ENCODE data around the gene HLA-DMA.

HLA-DMA gene

DNA sequence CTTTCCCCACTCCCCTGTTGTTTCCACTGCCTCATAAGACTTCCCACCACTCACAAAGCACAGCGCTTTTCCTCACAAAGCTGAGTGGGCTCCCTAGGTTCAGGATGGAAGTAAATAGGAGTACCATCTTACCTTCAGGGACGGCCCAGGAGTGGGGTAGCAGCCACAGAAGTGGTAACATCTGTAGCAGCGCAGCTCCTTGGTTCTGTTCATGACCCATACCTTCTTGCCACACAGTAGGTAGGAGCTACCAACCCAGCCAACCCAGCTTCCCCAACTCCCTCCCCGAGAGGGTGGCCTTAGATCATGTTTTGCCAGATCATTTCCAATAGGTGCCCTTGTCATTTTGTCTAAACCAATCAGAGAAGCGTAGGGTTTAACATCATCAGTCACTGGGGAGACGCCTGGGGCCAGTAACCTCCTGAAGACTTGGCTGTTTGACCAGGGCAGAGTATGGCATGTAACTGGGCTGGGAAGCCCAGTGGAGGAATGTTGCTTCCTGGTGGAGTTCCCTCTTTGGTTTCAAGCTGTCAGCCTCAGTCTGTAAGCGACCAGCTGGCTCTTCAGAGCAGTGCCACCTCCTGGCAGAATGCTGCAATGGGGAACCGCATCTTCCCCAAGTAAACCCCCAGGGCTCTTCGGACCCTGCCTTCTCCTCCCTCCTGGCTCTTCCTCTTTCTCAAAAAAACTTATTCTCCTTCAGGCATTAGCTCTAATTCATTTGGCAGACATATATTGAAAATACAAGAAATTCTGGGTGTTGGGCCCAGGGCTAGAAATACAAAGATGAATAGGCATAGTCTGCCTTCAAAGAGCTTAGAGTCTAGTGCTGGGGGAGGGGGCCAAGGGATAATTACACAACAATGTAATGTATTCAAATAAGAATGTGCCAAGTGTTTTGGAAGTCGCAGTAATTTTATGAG lies at the start of gene HLA-DMA:
TSS of gene HLA-DMA (minus strand) at position 281 of the 923 bp plus-strand sequence. CDS start at position 220, 61 bp downstream.
- Histone ChIP-seq H3K27ac (ENCODE audit: low read depth, low read length) (peak within 1 kb of the TSS; percentile 75), H3K79me2 (ENCODE audit: insufficient read depth, low read length) (peaks cover 44% of the 10 kb centered on the region)

DNA sequence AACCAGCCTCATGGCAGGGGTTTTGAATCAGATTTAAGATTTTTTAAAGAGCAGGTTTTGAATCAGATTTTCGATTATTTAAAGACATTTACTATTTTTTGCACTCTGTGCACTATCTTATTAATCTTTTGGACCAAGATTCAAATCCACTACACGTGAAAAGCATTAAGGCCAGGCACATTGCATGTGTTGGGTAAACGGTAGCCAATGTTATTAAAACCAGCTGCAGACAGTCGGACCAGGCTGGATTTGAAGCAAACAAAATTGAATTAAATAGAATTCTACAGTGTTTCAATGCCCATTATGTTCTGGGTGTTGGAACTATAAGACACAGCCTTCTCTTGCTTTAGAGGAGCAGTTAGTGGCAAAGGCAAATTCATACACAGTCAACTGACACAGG lies 48.8 kb upstream of the HLA-DMA start:
- no peaks in the 10 kb centered on the region for H3K79me2 ChIP-seq (ENCODE audit: insufficient read depth, low read length)
- no peaks in the 10 kb centered on the region for H4K20me1 ChIP-seq (ENCODE audit: low read depth, low read length)
- H2AFZ ChIP-seq (ENCODE audit: low read depth, low read length, severe bottlenecking): no peak overlapping the region
- no peak overlapping the region for H3K4me3 ChIP-seq (ENCODE audit: insufficient read depth, low read length, poor library complexity, severe bottlenecking)
- 0 out of 2 replicates have a peak, but pooled peaks cover 3% of the 10 kb centered on the region for H3F3A ChIP-seq (ENCODE audit: insufficient read depth)
- no peak overlapping the region for H3K4me2 ChIP-seq (ENCODE audit: low read depth, low read length, poor library complexity, severe bottlenecking)
- H3K9me2 ChIP-seq (replicated peaks; ENCODE audit: insufficient read depth, low read length): no peaks in the 10 kb centered on the region
- no peaks in the 10 kb centered on the region for H3K36me3 ChIP-seq (ENCODE audit: low read length)
- TF ChIP-seq, protein P1, sequence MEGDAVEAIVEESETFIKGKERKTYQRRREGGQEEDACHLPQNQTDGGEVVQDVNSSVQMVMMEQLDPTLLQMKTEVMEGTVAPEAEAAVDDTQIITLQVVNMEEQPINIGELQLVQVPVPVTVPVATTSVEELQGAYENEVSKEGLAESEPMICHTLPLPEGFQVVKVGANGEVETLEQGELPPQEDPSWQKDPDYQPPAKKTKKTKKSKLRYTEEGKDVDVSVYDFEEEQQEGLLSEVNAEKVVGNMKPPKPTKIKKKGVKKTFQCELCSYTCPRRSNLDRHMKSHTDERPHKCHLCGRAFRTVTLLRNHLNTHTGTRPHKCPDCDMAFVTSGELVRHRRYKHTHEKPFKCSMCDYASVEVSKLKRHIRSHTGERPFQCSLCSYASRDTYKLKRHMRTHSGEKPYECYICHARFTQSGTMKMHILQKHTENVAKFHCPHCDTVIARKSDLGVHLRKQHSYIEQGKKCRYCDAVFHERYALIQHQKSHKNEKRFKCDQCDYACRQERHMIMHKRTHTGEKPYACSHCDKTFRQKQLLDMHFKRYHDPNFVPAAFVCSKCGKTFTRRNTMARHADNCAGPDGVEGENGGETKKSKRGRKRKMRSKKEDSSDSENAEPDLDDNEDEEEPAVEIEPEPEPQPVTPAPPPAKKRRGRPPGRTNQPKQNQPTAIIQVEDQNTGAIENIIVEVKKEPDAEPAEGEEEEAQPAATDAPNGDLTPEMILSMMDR (IDR thresholded peaks at IDR 0.05; ENCODE audit: insufficient read depth, low read length, poor library complexity, severe bottlenecking): no peak
- no peak for TF ChIP-seq EZH2phosphoT487 (conservative IDR thresholded peaks at IDR 0.05; ENCODE audit: low read length)
- H3K27me3 ChIP-seq (ENCODE audit: low read length): no peaks in the 10 kb centered on the region
- H3K27ac ChIP-seq (ENCODE audit: low read depth, low read length): no peak overlapping the region
- no peaks in the 10 kb centered on the region for H3K9me3 ChIP-seq (ENCODE audit: insufficient read depth, low read length)
- H3K9ac ChIP-seq (ENCODE audit: low read length): no peak overlapping the region

More for the DNA sequence above, at the start of gene HLA-DMA:
- H3K27me3 ChIP-seq (ENCODE audit: low read length): no peaks in the 10 kb centered on the region
- H3K9ac ChIP-seq (ENCODE audit: low read length): peak within 1 kb of the TSS; percentile 65
- H3K36me3 ChIP-seq (ENCODE audit: low read length): no peaks in the 10 kb centered on the region
- peak within 1 kb of the TSS; percentile 21 for H2AFZ ChIP-seq (ENCODE audit: low read depth, low read length, severe bottlenecking)
- H3K9me3 ChIP-seq (ENCODE audit: insufficient read depth, low read length): no peaks in the 10 kb centered on the region
- H3K4me2 ChIP-seq (ENCODE audit: low read depth, low read length, poor library complexity, severe bottlenecking): peak within 1 kb of the TSS; percentile 72
- H3K9me2 ChIP-seq (replicated peaks; ENCODE audit: insufficient read depth, low read length): no peaks in the 10 kb centered on the region
- H3K4me3 ChIP-seq (ENCODE audit: insufficient read depth, low read length, poor library complexity, severe bottlenecking): peak within 1 kb of the TSS; percentile 70
- TF ChIP-seq, protein P1 (IDR thresholded peaks at IDR 0.05; ENCODE audit: insufficient read depth, low read length, poor library complexity, severe bottlenecking): peak; percentile 93
- no peak for TF ChIP-seq EZH2phosphoT487 (conservative IDR thresholded peaks at IDR 0.05; ENCODE audit: low read length)
- H4K20me1 ChIP-seq (ENCODE audit: low read depth, low read length): no peaks in the 10 kb centered on the region
- peaks cover 57% of the 10 kb centered on the region for H3F3A ChIP-seq (ENCODE audit: insufficient read depth)

DNA sequence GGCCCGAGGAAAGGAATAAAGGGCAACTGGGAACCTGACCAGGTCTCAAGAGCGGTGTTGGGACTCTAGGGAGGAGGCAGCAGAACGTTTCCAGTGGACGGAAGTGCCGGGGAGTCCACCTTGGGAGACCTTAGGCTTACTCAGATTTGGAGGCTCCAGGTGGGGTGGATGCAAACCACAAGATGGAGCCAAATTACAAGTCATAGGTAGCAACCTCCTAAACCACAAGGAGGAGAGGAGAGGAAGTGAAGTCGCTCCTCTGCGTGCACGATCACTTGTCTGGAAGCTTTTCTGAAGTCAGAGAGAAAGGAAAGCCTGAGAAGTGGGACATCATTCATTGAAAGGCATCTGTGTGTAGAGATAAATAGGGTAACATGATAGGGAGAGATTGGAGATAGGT lies 47.2 kb upstream of the HLA-DMA start:
- H3K4me2 ChIP-seq (ENCODE audit: low read depth, low read length, poor library complexity, severe bottlenecking): no peak overlapping the region

More for the DNA sequence above, 47.2 kb upstream of the HLA-DMA start:
- 0 out of 2 replicates have a peak, but pooled peaks cover 3% of the 10 kb centered on the region for H3F3A ChIP-seq (ENCODE audit: insufficient read depth)
- H3K27me3 ChIP-seq (ENCODE audit: low read length): no peaks in the 10 kb centered on the region
- no peaks in the 10 kb centered on the region for H3K79me2 ChIP-seq (ENCODE audit: insufficient read depth, low read length)
- H3K36me3 ChIP-seq (ENCODE audit: low read length): no peaks in the 10 kb centered on the region
- H3K9me3 ChIP-seq (ENCODE audit: insufficient read depth, low read length): no peaks in the 10 kb centered on the region
- H3K27ac ChIP-seq (ENCODE audit: low read depth, low read length): no peak overlapping the region
- peak overlapping the region; percentile 22 for H2AFZ ChIP-seq (ENCODE audit: low read depth, low read length, severe bottlenecking)
- no peaks in the 10 kb centered on the region for H4K20me1 ChIP-seq (ENCODE audit: low read depth, low read length)
- H3K4me3 ChIP-seq (ENCODE audit: insufficient read depth, low read length, poor library complexity, severe bottlenecking): no peak overlapping the region
- no peak overlapping the region for H3K9ac ChIP-seq (ENCODE audit: low read length)
- H3K9me2 ChIP-seq (replicated peaks; ENCODE audit: insufficient read depth, low read length): no peaks in the 10 kb centered on the region
- TF ChIP-seq, protein P1 (IDR thresholded peaks at IDR 0.05; ENCODE audit: insufficient read depth, low read length, poor library complexity, severe bottlenecking): peak; percentile 79
- TF ChIP-seq EZH2phosphoT487 (conservative IDR thresholded peaks at IDR 0.05; ENCODE audit: low read length): no peak

Data from SU-DHL-6 (cell line).